ENCODE results near the gene COL23A1. TPM values are rescaled to one million over a fixed set of nuclear protein-coding genes. Genes with fewer than 3 reads are reported as not detected.

COL23A1 gene
- total and polyA plus RNA-seq, 2 of the 13 experiments (the other 11 are each of a cell fraction or from before 2014, with no cell fraction given): not detected

GRCh38 chr5:178341091-178341850, 248.9 kb downstream of the COL23A1 start (continued):
- TF ChIP-seq ARNTL (CRISPR knock-in tag; IDR thresholded peaks at IDR 0.05): no peak
- TF ChIP-seq ZNF496 (CRISPR knock-in tag; IDR thresholded peaks at IDR 0.05; ENCODE audit: insufficient replicate concordance): no peak
- no peak for TF ChIP-seq ZNF773 (CRISPR knock-in tag; IDR thresholded peaks at IDR 0.05; ENCODE audit: borderline replicate concordance)
- TF ChIP-seq ZC3H4 (CRISPR knock-in tag; IDR thresholded peaks at IDR 0.05; ENCODE audit: borderline replicate concordance): no peak
- TF ChIP-seq HMGA1 (CRISPR knock-in tag; conservative IDR thresholded peaks at IDR 0.05): no peak
- TF ChIP-seq KDM3A (CRISPR knock-in tag; IDR thresholded peaks at IDR 0.05; ENCODE audit: low read depth): no peak
- TF ChIP-seq ZNF788 (CRISPR knock-in tag; IDR thresholded peaks at IDR 0.05; ENCODE audit: borderline replicate concordance): no peak
- TF ChIP-seq RERE (CRISPR knock-in tag; IDR thresholded peaks at IDR 0.05; ENCODE audit: low read depth): no peak
- no peak for TF ChIP-seq ZSCAN9 (CRISPR knock-in tag; IDR thresholded peaks at IDR 0.05; ENCODE audit: borderline replicate concordance)
- TF ChIP-seq ZNF674 (CRISPR knock-in tag; IDR thresholded peaks at IDR 0.05; ENCODE audit: low read depth): no peak
